ENCODE results near the gene PCSK2. TPM values are rescaled to one million over a fixed set of nuclear protein-coding genes. Genes with fewer than 3 reads are reported as not detected.

PCSK2 gene
- polyA plus RNA-seq, 1 experiment, result not detected

DNA sequence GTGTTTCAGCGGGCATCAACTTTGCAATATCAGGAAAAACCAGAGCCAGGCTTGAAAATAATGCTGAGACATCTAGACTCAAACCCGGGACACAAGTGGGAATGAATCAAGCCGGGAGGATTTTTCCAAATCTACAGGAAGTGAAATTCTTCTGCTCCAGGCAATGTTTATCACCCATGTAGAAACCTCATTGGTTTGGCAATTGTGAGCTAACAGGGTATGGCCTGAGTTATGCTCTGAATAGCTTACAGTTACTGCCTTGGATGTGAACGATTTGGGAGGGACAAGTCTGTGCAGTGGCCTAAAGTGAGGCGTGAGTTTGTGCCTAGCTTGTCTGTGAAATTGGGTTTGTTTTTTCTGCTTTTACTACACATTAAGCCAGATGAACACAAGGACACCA is 87.4 kb downstream of the PCSK2 start:
- H3K27ac ChIP-seq (ENCODE audit: low read depth, low read length), result no peak overlapping the region
- H3K4me3 ChIP-seq (ENCODE audit: low read depth, low read length), result no peak overlapping the region
- ChIA-PET POLR2A (no interaction called here), CTCF (interaction anchor here (0.7 kb wide), 1 partner anchor 12 kb away, joined by 3 read pairs; no protein-coding TSS in a partner anchor)
- DNase-seq (ENCODE audit: low read depth, low spot score), result no peak
- H3K27me3 ChIP-seq (ENCODE audit: control insufficient read depth, insufficient read depth, low read length), result peaks cover 13% of the 10 kb centered on the region
- TF ChIP-seq, protein P1, sequence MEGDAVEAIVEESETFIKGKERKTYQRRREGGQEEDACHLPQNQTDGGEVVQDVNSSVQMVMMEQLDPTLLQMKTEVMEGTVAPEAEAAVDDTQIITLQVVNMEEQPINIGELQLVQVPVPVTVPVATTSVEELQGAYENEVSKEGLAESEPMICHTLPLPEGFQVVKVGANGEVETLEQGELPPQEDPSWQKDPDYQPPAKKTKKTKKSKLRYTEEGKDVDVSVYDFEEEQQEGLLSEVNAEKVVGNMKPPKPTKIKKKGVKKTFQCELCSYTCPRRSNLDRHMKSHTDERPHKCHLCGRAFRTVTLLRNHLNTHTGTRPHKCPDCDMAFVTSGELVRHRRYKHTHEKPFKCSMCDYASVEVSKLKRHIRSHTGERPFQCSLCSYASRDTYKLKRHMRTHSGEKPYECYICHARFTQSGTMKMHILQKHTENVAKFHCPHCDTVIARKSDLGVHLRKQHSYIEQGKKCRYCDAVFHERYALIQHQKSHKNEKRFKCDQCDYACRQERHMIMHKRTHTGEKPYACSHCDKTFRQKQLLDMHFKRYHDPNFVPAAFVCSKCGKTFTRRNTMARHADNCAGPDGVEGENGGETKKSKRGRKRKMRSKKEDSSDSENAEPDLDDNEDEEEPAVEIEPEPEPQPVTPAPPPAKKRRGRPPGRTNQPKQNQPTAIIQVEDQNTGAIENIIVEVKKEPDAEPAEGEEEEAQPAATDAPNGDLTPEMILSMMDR (IDR thresholded peaks at IDR 0.05; ENCODE audit: low read depth, low read length), result no peak
- no peaks in the 10 kb centered on the region for H3K9me3 ChIP-seq (ENCODE audit: control insufficient read depth, insufficient read depth, low read length)

DNA sequence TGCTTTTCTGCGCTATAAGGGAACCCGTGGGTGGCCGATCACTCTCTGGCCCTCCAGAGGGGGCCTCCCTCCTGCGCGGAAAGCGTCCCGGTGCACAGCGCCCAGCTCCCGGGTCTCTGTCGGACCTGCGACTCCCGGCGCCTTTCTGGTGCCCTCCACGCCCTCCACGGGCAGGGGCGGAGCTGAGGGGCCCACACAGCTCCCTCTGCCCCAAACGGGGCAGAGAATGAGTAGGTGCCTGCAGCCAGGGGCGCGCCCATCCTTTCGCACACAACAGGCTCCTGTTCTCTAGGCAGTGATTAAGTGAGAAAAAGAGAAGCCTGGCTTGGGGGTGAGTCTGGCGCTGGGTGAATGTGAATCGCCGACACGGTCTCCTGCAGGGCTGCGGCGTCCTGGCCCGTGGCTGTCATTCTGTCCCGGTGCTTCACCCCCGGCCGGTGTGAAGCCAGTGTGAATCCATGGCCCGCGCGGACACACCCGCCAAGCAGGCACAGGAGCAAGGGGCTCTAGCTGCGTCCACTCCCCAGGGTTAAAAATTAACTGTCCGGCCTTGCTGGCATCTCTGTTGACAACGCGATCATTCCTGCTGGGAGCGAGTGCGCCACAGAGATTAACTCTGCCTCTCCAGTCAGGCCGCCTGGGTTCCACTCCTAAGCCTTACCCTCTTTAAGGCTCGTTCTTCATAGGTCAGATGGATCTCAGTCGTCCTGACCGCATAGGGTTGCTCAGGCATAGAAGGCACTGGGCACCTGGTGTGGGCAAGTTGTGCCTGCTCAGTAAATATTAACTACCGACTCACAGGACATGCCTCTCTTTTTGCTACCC is 88.8 kb downstream of the PCSK2 start:
- H3K27ac ChIP-seq (ENCODE audit: low read depth, low read length), result no peak overlapping the region
- H3K4me3 ChIP-seq (ENCODE audit: low read depth, low read length), result no peak overlapping the region
- H3K27me3 ChIP-seq (ENCODE audit: control insufficient read depth, insufficient read depth, low read length), result peaks cover 13% of the 10 kb centered on the region
- DNase-seq (ENCODE audit: low read depth, low spot score), result no peak
- no peaks in the 10 kb centered on the region for H3K9me3 ChIP-seq (ENCODE audit: control insufficient read depth, insufficient read depth, low read length)
- ChIA-PET POLR2A (no interaction called here), CTCF (no interaction called here)
- TF ChIP-seq, protein P1 (IDR thresholded peaks at IDR 0.05; ENCODE audit: low read depth, low read length), result no peak

- TF ChIP-seq, protein P1 (IDR thresholded peaks at IDR 0.05; ENCODE audit: low read depth, low read length), result no peak
- POLR2A ChIA-PET, result no interaction called here
- peaks cover 13% of the 10 kb centered on the region for H3K27me3 ChIP-seq (ENCODE audit: control insufficient read depth, insufficient read depth, low read length)
- CTCF ChIA-PET, result no interaction called here
- no peak overlapping the region for H3K27ac ChIP-seq (ENCODE audit: low read depth, low read length)
- no peak for DNase-seq (ENCODE audit: low read depth, low spot score)
- H3K9me3 ChIP-seq (ENCODE audit: control insufficient read depth, insufficient read depth, low read length), result no peaks in the 10 kb centered on the region
- no peak overlapping the region for H3K4me3 ChIP-seq (ENCODE audit: low read depth, low read length)
Observed at GRCh38 chr20:17316316-17317038, 89.6 kb downstream of the PCSK2 start.

- no peak overlapping the region for H3K4me3 ChIP-seq (ENCODE audit: low read depth, low read length)
- no peak overlapping the region for H3K27ac ChIP-seq (ENCODE audit: low read depth, low read length)
- no peaks in the 10 kb centered on the region for H3K9me3 ChIP-seq (ENCODE audit: control insufficient read depth, insufficient read depth, low read length)
- H3K27me3 ChIP-seq (ENCODE audit: control insufficient read depth, insufficient read depth, low read length), result peaks cover 13% of the 10 kb centered on the region
- TF ChIP-seq, protein P1 (IDR thresholded peaks at IDR 0.05; ENCODE audit: low read depth, low read length), result no peak
- ChIA-PET POLR2A (no interaction called here), CTCF (no interaction called here)
- no peak for DNase-seq (ENCODE audit: low read depth, low spot score)
Observed at GRCh38 chr20:17317341-17317740, 90.5 kb downstream of the PCSK2 start.

GRCh38 chr20:17320456-17320855 is 93.6 kb downstream of the PCSK2 start:
- CTCF ChIA-PET, result no interaction called here
- H3K27ac ChIP-seq (ENCODE audit: low read depth, low read length), result no peak overlapping the region

More at GRCh38 chr20:17320456-17320855, 93.6 kb downstream of the PCSK2 start:
- TF ChIP-seq, protein P1 (IDR thresholded peaks at IDR 0.05; ENCODE audit: low read depth, low read length), result no peak
- POLR2A ChIA-PET, result no interaction called here
- no peak for DNase-seq (ENCODE audit: low read depth, low spot score)
- Histone ChIP-seq H3K9me3 (ENCODE audit: control insufficient read depth, insufficient read depth, low read length) (no peaks in the 10 kb centered on the region), H3K27me3 (ENCODE audit: control insufficient read depth, insufficient read depth, low read length) (peaks cover 10% of the 10 kb centered on the region), H3K4me3 (ENCODE audit: low read depth, low read length) (no peak overlapping the region)
